B cell (primary cell): ENCODE data around the gene EXT2. TPM values are rescaled to one million over a fixed set of nuclear protein-coding genes. Genes with fewer than 3 reads are reported as not detected.

Source experiments
- ATAC-seq: fragments of 200-7000 bp; cut with Tn5 transposase; one replicate; pipeline ENCODE4 v1.10.0; 2021; ENCODE audit warnings: low read depth, mild to moderate bottlenecking, moderate number of reproducible peaks, moderate library complexity
- CTCF ChIA-PET: fragments of 350-600 bp; sonication (Branson Sonifier 250); formaldehyde crosslinking; loops from one replicate; lab custom pipeline; 2021; ENCODE audit warnings: antibody characterized with exemption, inconsistent platforms; lab: Charles Lee
- POLR2A ChIA-PET: fragments of 350-600 bp; sonication (Branson Sonifier 250); formaldehyde crosslinking; loops from one replicate; lab custom pipeline; 2021; ENCODE audit warnings: antibody characterized with exemption; lab: Charles Lee
- DNase-seq: peaks from one replicate; pipeline ENCODE4 v3.0.0; 2013
- H2AFZ ChIP-seq: 2 replicates; pipeline ENCODE4 v1.6.1; 2012; ENCODE audit warnings: mild to moderate bottlenecking, low read depth, low read length; ENCODE audit not compliant: insufficient read depth, poor library complexity, severe bottlenecking
- H3K27ac ChIP-seq, 2 donors: 1 replicate in 1 of 2; 2 replicates in 1 of 2; pipeline ENCODE4 v1.5.1; 2012 to 2013; ENCODE audit warnings: low read length in 2 of 2, mild to moderate bottlenecking in 2 of 2, moderate library complexity in 1 of 2
- H3K27me3 ChIP-seq, 4 experiments: fragments of 200-600 bp in 1 of 4; sonication (generic) in 1 of 4; replicated peaks in 1 of 4; 1 replicate in 2 of 4; 2 replicates in 2 of 4; pipeline versions ENCODE4 v1.6.1 to v1.7.0; 2013 to 2016; ENCODE audit warnings: low read length in 3 of 4, mild to moderate bottlenecking in 2 of 4, mixed read lengths in 1 of 4, moderate library complexity in 1 of 4; ENCODE audit not compliant: insufficient read depth in 4 of 4, control insufficient read depth in 3 of 4; ENCODE audit errors: control extremely low read depth in 1 of 4
- H3K36me3 ChIP-seq, 2 experiments: replicated peaks in 1 of 2; 1 replicate in 1 of 2; 2 replicates in 1 of 2; pipeline versions ENCODE4 v1.6.1 to v1.7.1; 2013; ENCODE audit warnings: low read length in 1 of 2; ENCODE audit not compliant: insufficient read depth in 2 of 2, control insufficient read depth in 1 of 2; ENCODE audit errors: control extremely low read depth in 1 of 2, extremely low read depth in 1 of 2
- H3K4me1 ChIP-seq, 2 donors: fragments of 200-600 bp in 1 of 2; sonication (generic) in 1 of 2; 1 replicate in 1 of 2; 2 replicates in 1 of 2; pipeline versions ENCODE4 v1.5.1 to v1.6.1; 2013 to 2017; ENCODE audit warnings: low read length in 2 of 2; ENCODE audit not compliant: control insufficient read depth in 2 of 2, insufficient read depth in 2 of 2
- H3K4me2 ChIP-seq: replicated peaks from 2 replicates; pipeline ENCODE3; 2012; ENCODE audit warnings: mild to moderate bottlenecking, low read depth, low read length; ENCODE audit not compliant: poor library complexity, severe bottlenecking
- H3K4me3 ChIP-seq, 5 experiments: fragments of 200-600 bp in 1 of 5; sonication (generic) in 1 of 5; 1 replicate in 3 of 5; 2 replicates in 2 of 5; pipeline versions ENCODE4 v1.5.1 to v1.7.0; 2011 to 2016; ENCODE audit warnings: low read length in 4 of 5, mild to moderate bottlenecking in 4 of 5, low read depth in 2 of 5, control low read depth in 1 of 5, moderate library complexity in 1 of 5; ENCODE audit not compliant: insufficient read depth in 1 of 5; ENCODE audit errors: control extremely low read depth in 1 of 5, extremely low read depth in 1 of 5
- H3K79me2 ChIP-seq: fragments of 200-600 bp; sonication (generic); one replicate; pipeline ENCODE4 v1.6.0; 2016; ENCODE audit warnings: low read length; ENCODE audit not compliant: control insufficient read depth, insufficient read depth
- H3K9ac ChIP-seq: fragments of 200-600 bp; sonication (generic); 2 replicates; pipeline ENCODE4 v1.6.1; 2017; ENCODE audit warnings: mild to moderate bottlenecking, low read length, moderate library complexity
- H3K9me3 ChIP-seq, 3 donors: one replicate each; pipeline versions ENCODE4 v1.6.1 to v1.7.1; 2013; ENCODE audit warnings: low read length in 2 of 3; ENCODE audit not compliant: control insufficient read depth in 2 of 3, insufficient read depth in 1 of 3; ENCODE audit errors: control extremely low read depth in 1 of 3
- H4K20me1 ChIP-seq: 2 replicates; pipeline ENCODE4 v1.6.0; 2012; ENCODE audit warnings: mild to moderate bottlenecking, low read length; ENCODE audit not compliant: insufficient read depth, control insufficient read depth, poor library complexity, severe bottlenecking
- H3K27ac Mint-ChIP-seq: one replicate; pipeline ENCODE4 v1.8.0; 2021; ENCODE audit warnings: mixed read lengths
- H3K27me3 Mint-ChIP-seq: one replicate; pipeline ENCODE4 v1.8.0; 2021; ENCODE audit warnings: mixed read lengths
- H3K4me1 Mint-ChIP-seq: one replicate; pipeline ENCODE4 v1.8.0; 2021; ENCODE audit warnings: mixed read lengths
- H3K4me3 Mint-ChIP-seq: one replicate; pipeline ENCODE4 v1.8.0; 2021; ENCODE audit warnings: mixed read lengths
- H3K9me3 Mint-ChIP-seq: one replicate; pipeline ENCODE4 v1.8.0; 2022; ENCODE audit warnings: mixed read lengths; ENCODE audit not compliant: insufficient read depth
- CTCF ChIP-seq: fragments of 200-600 bp; IDR thresholded peaks from one replicate; pipeline ENCODE4 v1.8.0; 2022; ENCODE audit warnings: antibody characterized with exemption, mild to moderate bottlenecking
- EZH2 ChIP-seq: IDR thresholded peaks from 2 replicates; pipeline ENCODE4 v1.6.1; 2012; ENCODE audit warnings: borderline replicate concordance, low read depth, mild to moderate bottlenecking, moderate library complexity, low read length; ENCODE audit not compliant: insufficient read depth, poor library complexity, severe bottlenecking
- WGBS: methylation state at CpG from one replicate; pipeline ENCODE4 v1.1.5; 2013; ENCODE audit warnings: missing lambda C conversion rate; ENCODE audit not compliant: insufficient coverage; 5-methylcytosine and 5-hydroxymethylcytosine counted together
- intact Hi-C: fragments of 100-400 bp; cut with micrococcal nuclease; formaldehyde crosslinking; loops from one replicate; pipeline ENCODE4 v1.10.0; 2022
- polyA plus RNA-seq: library from polyadenylated mRNA; depleted of rRNA; stranded (reverse); fragments of >200 nt; gene quantifications from 2 replicates; pipeline ENCODE4 v1.2.3, GENCODE V29; 2012
- total RNA-seq, 2 donors: library from RNA; stranded (reverse); fragments of 120-200 nt in 1 of 2; gene quantifications; 1 replicate in 1 of 2; 2 replicates in 1 of 2; pipeline versions ENCODE4 v1.2.3 to v1.2.4, GENCODE V29; 2013 to 2022

The EXT2 gene
- total and polyA plus RNA-seq, 2 donors (not counting 1 experiment from before 2014, with no cell fraction given): 11.0 to 27.8 TPM

GRCh38 chr11:44212128-44212527 is 116.7 kb downstream of the EXT2 start:
- 90% methylated on average over 2 of the region's 6 CpGs for WGBS
- H3K4me2 ChIP-seq: no peak overlapping the region
- H3K9ac ChIP-seq: no peak overlapping the region
- TF ChIP-seq EZH2 (no peak), CTCF (no peak)
- no peaks in the 10 kb centered on the region for H3K79me2 ChIP-seq
- no peak overlapping the region for H3K27ac ChIP-seq
- H3K4me3 ChIP-seq: no peak overlapping the region
- H4K20me1 ChIP-seq: no peaks in the 10 kb centered on the region
- Mint-ChIP-seq H3K27ac (no peak overlapping the region), H3K4me3 (no peak overlapping the region), H3K27me3 (no peaks in the 10 kb centered on the region), H3K4me1 (no peaks in the 10 kb centered on the region), H3K9me3 (peaks cover 7% of the 10 kb centered on the region)
- ATAC-seq (no peak), DNase-seq (no peak)
- intact Hi-C loops: no loop called here
- peaks cover 0 to 4% (median 4%) of the 10 kb centered on the region in 3 donors for H3K9me3 ChIP-seq
- H2AFZ ChIP-seq: no peak overlapping the region
- POLR2A ChIA-PET: no interaction called here
- H3K27me3 ChIP-seq: no peaks in the 10 kb centered on the region
- CTCF ChIA-PET: no interaction called here
- H3K36me3 ChIP-seq: peaks cover 3 to 15% of the 10 kb centered on the region in 2 experiments
- H3K4me1 ChIP-seq: no peaks in the 10 kb centered on the region

DNA sequence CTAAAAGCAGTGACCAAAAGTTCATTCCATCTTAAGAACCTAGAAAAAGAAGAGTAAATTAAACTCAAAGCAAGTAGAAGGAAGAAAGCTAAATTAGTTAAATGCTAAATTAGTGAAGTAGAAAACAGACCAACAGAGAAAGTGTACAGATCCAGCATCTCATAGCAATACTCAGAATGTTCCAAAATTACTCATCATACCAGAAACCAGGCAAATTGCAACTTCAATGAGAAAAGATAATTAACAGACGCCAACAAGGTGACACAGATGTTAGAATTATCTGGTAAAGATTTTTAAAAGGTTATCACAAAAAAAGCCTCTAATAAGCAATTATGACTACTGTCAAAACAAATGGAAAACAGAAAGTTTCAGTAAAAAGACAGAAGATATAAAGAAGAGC is 117.7 kb downstream of the EXT2 start:
- Mint-ChIP-seq H3K27ac (no peak overlapping the region), H3K9me3 (peaks cover 7% of the 10 kb centered on the region), H3K27me3 (no peaks in the 10 kb centered on the region), H3K4me3 (no peak overlapping the region), H3K4me1 (no peaks in the 10 kb centered on the region)
- Histone ChIP-seq H3K36me3 (peaks cover 3 to 12% of the 10 kb centered on the region in 2 experiments), H3K4me1 (no peaks in the 10 kb centered on the region), H3K4me2 (no peak overlapping the region), H3K27ac (no peak overlapping the region), H4K20me1 (no peaks in the 10 kb centered on the region), H3K27me3 (no peaks in the 10 kb centered on the region), H3K79me2 (no peaks in the 10 kb centered on the region), H3K9me3 (peaks cover 0 to 4% (median 4%) of the 10 kb centered on the region in 3 donors), H3K9ac (no peak overlapping the region), H2AFZ (no peak overlapping the region), H3K4me3 (no peak overlapping the region)
- ATAC-seq: no peak
- CTCF ChIA-PET: no interaction called here
- intact Hi-C loops: no loop called here
- WGBS: no CpG with 5 or more reads among the region's 1 CpG
- no peak for DNase-seq
- POLR2A ChIA-PET: no interaction called here
- TF ChIP-seq EZH2 (no peak), CTCF (no peak)
